Measurements from ENCODE around the gene PCCA.

DNA sequence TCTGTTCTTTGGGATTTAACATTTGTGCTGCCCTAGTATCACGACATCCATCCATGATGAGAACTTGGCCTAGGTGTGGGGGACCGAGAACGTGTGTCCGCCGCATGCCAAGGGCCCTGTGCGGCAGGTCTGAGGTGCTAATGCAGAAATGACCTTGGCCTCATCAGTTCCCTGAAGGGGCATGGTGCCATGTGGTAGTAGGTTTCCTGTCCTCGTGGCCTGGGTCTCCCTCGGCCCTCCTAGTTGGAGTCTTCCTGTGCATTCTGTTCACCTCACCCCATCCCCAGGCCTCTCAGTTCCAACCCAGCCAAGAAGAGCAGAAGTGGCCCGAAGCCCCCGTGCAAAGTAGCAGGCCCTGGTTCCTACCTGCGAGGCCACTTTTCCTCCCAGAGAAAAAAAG, 439.9 kb downstream of the PCCA start:
- TF ChIP-seq POLR2A (IDR thresholded peaks at IDR 0.05), result no peak
- TF ChIP-seq, protein P1, sequence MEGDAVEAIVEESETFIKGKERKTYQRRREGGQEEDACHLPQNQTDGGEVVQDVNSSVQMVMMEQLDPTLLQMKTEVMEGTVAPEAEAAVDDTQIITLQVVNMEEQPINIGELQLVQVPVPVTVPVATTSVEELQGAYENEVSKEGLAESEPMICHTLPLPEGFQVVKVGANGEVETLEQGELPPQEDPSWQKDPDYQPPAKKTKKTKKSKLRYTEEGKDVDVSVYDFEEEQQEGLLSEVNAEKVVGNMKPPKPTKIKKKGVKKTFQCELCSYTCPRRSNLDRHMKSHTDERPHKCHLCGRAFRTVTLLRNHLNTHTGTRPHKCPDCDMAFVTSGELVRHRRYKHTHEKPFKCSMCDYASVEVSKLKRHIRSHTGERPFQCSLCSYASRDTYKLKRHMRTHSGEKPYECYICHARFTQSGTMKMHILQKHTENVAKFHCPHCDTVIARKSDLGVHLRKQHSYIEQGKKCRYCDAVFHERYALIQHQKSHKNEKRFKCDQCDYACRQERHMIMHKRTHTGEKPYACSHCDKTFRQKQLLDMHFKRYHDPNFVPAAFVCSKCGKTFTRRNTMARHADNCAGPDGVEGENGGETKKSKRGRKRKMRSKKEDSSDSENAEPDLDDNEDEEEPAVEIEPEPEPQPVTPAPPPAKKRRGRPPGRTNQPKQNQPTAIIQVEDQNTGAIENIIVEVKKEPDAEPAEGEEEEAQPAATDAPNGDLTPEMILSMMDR (IDR thresholded peaks at IDR 0.05), result no peak

Measured in adrenal gland (tissue), 5 donors.